NCI-H524 (cell line): ENCODE data around the gene TUBGCP6.
"Not testable (repeated sequence)": the region's sequence is repeated elsewhere in the genome, so short reads cannot be mapped to it uniquely, and the experiment has no call there.

ENCODE experiments used
- DNase-seq, 2 experiments: peaks; one replicate each; lab custom pipeline; 2025; lab: John Stamatoyannopoulos, UW

TUBGCP6 gene

DNA sequence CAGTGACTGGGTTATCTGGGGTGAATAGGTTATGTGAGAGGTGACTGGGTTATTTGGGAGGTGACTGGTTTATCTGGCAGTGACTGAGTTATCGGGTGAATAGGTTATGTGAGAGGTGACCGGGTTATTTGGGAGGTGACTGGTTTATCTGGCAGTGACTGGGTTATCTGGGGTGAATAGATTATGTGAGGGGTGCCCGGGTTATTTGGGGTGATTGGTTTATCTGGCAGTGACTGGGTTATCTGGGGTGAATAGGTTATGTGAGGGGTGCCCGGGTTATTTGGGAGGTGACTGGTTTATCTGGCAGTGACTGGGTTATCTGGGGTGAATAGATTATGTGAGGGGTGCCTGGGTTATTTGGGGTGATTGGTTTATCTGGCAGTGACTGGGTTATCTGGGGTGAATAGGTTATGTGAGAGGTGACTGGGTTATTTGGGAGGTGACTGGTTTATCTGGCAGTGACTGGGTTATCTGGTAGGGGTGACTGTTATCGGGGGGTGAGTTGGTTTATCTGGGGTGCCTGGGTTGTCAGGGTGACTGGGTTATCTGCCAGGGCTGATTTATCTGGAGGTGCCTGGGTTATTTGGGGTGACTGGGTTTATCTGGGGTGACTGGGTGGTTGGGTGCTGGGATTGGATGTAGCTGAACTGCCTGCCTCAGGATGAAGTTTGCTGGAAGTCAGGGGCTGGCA, 76.2 kb downstream of the TUBGCP6 start:
- not testable (repeated sequence) for DNase-seq

- no peak for DNase-seq
These were observed 76.9 kb downstream of the TUBGCP6 start for GRCh38 chr22:50167689-50168489.
